VCaP (cell line): Measurements from ENCODE around the gene TAF6L.
"Not testable (repeated sequence)": the region's sequence is repeated elsewhere in the genome, so short reads cannot be mapped to it uniquely, and the experiment has no call there.

ENCODE experiments used
- H3K27ac ChIP-seq: fragments of 450-650 bp; 2 replicates; pipeline ENCODE4 v1.5.1; 2017
- TF ChIP-seq, protein P1 (sequence below): fragments of 450-650 bp; conservative IDR thresholded peaks from 2 replicates; pipeline ENCODE4 v1.5.1; 2017; ENCODE audit warnings: mild to moderate bottlenecking, moderate library complexity

The TAF6L gene

DNA sequence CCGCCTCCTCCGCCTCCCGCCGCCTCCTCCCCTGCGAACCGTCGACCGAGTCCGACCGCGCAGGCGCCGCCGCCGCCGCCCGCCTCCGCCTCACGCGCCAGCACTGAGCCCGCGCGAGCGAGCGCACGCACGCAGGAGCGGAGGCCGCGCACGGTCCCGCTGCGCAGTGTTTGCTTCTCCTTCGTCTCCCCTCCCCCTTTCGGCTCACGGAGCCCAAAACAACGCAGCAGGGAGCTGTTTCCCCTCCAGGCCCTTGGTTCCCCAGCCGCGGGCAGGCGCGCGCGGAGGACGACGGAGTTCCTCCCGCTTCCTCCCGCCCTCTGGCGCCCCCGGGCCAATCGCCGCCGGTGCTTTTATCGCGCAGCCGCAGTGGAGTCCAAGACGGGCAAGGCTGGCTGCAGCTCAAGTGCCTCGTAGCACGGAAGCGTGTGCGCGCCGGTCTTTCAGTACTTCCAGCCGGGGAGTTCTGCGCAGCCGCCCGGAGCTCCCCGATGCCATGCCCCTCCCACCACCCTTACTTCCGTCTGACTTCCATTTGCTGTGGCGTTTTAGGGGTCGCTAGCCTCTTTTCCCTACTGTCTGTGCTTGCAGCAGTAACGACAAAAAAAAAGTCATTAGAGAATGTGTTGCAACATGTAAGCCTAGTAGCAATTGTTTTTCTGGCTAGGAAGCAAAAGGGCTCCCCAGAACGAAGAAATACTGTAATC, 43.9 kb upstream of the TAF6L start, which contains the start of gene HNRNPUL2:
Gene HNRNPUL2, minus strand, starts transcription at position 293 of the 707 bp plus-strand sequence. CDS start 301 bp downstream, outside the sequence.
- H3K27ac ChIP-seq, result peak within 1 kb of the TSS; percentile 97
- TF ChIP-seq, protein P1, sequence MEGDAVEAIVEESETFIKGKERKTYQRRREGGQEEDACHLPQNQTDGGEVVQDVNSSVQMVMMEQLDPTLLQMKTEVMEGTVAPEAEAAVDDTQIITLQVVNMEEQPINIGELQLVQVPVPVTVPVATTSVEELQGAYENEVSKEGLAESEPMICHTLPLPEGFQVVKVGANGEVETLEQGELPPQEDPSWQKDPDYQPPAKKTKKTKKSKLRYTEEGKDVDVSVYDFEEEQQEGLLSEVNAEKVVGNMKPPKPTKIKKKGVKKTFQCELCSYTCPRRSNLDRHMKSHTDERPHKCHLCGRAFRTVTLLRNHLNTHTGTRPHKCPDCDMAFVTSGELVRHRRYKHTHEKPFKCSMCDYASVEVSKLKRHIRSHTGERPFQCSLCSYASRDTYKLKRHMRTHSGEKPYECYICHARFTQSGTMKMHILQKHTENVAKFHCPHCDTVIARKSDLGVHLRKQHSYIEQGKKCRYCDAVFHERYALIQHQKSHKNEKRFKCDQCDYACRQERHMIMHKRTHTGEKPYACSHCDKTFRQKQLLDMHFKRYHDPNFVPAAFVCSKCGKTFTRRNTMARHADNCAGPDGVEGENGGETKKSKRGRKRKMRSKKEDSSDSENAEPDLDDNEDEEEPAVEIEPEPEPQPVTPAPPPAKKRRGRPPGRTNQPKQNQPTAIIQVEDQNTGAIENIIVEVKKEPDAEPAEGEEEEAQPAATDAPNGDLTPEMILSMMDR, result no peak

DNA sequence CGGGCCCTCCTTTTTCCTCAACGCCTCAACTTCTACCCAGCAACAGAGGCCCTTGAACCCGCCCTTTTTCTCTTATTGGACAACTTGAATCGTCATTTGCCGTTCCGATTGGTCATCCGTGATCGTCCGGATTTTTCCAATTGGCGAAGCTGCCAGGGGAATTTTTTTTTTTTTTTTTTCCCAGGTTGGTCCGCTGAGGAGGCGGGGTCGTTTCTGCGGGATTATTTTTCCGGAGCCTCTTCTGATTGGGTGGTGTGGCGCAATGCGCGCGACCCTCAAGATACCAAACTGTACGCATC, 43.4 kb upstream of the TAF6L start:
- peak overlapping the region; percentile 97 for H3K27ac ChIP-seq
- TF ChIP-seq, protein P1, result no peak

DNA sequence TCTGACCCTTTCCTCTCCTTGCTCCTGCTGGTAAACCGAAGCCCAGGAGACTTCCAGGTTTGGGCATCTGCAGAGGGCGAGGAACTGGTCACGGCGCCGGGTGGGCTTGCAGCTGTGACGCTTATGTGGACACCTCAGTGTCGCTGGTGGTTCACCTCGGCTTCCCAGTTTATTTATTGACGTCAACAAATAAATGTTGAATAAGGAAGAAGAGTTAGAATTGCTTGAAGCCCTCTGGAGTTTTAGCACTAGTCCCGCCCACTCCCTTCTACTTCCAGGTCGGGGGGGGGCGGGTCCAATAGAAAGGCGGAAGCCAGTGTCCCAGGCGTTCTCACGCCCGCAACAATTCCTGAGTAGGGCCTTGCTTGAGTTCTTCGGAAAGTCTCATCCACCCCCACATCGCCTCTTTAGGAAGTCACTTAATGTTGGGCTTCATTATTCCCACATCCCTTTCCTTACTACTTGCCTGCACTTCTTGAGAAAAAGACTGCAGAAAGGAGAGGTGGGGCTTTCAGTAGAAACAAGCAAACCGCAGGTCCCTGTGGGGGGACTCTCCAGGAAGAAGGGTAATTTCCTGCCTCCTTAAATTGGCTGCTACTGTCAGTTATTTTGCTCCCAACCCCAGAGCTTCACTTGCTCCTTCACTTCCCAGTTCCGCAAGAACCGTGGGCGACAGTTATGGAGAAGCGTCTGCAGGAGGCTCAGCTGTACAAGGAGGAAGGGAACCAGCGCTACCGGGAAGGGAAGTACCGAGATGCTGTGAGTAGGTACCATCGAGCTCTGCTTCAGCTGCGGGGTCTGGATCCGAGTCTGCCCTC, 42.8 kb upstream of the TAF6L start, which contains the start of gene TTC9C:
Gene TTC9C, plus strand, starts transcription at position 316 of the 818 bp plus-strand sequence. Its CDS starts 363 bp downstream, at position 679.
- TF ChIP-seq, protein P1, result no peak

DNA sequence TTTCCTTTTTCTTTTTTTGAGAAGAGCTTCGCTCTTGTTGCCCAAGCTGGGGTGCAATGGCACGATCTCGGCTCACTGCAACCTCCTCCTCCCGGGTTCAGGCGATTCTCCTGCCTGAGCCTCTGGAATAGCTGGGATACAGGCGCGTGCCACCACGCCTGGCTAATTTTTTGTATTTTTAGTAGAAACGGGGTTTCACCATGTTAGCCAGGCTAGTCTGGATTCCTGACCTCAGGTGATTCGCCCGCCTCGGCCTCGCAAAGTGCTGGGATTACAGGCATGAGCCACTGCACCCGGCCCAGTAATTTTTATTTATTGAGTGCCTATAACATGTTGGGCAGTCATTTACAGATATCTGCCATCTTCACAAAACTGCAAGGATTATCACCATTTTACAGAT, 41.1 kb upstream of the TAF6L start:
- peak overlapping the region; percentile 97 for H3K27ac ChIP-seq

More for the DNA sequence above, 42.8 kb upstream of the TAF6L start, which contains the start of gene TTC9C:
- H3K27ac ChIP-seq, result peak within 1 kb of the TSS; percentile 97

DNA sequence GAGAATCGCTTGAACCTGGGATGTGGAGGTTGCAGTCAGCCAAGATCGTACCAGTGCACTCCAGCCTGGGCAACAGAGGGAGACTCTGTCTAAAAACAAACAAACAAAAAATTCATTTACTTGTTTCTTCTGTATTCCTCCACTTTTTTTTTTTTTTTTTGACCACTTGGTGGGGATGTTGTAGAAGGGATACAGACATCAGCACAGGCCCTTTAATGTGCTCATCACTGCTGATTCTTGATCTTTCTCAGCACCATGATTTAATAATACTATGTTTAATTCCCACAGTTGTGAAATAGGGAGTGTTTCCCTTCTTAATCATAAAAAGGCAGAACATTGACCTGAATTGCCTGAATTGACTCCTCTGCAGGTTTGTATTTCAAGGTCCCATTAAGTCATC, 38.4 kb upstream of the TAF6L start:
- TF ChIP-seq, protein P1, result peak; percentile 31; the same call in 1 of the 2 replicates
- H3K27ac ChIP-seq, result 0 out of 2 replicates have a peak overlapping the region, but pooled peaks have one; percentile 13

DNA sequence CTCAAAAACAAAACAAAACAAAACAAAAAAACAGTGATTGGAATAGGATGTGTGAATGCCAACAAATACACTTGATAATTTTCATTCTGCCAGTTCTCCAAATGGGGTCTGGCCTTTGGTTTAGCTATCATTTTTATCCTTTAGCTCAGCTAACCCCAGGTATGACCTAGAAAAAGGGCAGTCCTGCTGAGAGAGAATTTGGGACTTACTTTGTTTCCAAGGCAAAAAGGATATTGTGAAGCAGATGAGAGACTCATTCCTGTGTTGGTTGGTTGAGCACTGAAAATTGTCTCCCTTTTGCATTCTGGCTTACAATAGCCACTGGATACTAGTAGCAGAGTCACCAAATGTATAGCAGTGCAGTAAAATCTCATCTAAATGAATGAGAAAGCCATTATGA, 34.0 kb upstream of the TAF6L start:
- TF ChIP-seq, protein P1, result no peak
- H3K27ac ChIP-seq, result no peak overlapping the region

DNA sequence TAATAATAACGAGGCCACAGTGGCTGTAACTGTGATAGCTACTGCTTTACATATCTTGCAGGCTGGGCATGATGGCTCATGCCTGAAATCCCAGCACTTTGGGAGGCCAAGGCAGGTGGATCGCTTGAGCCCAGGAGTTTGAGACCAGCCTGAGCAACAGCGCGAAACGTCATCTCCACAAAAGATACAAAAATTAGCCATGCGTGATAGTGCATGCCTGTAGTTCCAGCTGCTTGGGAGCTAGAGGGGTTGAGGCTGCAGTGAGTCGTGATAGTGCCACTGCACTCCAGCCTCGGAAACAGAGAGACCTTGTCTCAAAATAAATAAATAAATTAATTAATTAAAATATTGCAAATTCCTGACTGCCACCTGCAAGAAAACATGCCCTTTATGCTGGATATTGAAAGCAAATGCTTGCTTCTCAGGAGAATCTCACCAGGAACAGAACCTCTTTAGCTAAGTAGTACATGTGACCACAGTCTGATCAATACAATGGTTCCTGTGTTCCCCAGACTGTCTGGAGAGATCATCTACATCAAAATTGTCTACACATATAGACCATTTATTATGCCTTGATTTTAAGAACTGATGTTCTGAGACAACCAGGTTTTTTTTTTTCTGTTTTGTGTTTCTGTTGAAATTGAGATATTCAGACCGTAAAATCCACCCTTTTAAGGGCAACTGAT, 23.6 kb upstream of the TAF6L start:
- TF ChIP-seq, protein P1, result no peak
- H3K27ac ChIP-seq, result no peak overlapping the region

DNA sequence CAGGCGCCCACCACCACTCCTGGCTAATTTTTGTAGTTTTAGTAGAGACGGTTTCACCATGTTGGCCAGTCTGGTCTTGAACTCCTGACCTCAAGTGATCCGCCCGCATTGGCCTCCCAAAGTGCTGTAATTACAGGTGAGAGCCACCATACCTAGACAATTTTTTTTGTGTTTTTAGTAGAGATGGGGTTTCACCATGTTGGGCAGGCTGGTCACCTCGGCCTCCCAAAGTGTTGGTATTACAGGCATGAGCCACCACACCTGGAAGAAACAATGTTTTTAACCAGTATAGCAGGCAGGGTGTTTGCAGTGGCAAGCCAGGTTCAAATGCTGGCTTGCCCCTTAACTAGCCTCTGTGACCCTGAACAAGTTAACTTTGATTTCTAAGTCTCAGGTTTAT, 21.3 kb upstream of the TAF6L start:
- not testable (repeated sequence) for H3K27ac ChIP-seq
